NCI-H82 (cell line): ENCODE results near the gene MVD.
A peak's percentile ranks its signal among the peaks of the same experiment; 100 is the strongest.

ENCODE experiments used
- DNase-seq: peaks from one replicate; lab custom pipeline; 2025; lab: John Stamatoyannopoulos, UW

Gene MVD

DNA sequence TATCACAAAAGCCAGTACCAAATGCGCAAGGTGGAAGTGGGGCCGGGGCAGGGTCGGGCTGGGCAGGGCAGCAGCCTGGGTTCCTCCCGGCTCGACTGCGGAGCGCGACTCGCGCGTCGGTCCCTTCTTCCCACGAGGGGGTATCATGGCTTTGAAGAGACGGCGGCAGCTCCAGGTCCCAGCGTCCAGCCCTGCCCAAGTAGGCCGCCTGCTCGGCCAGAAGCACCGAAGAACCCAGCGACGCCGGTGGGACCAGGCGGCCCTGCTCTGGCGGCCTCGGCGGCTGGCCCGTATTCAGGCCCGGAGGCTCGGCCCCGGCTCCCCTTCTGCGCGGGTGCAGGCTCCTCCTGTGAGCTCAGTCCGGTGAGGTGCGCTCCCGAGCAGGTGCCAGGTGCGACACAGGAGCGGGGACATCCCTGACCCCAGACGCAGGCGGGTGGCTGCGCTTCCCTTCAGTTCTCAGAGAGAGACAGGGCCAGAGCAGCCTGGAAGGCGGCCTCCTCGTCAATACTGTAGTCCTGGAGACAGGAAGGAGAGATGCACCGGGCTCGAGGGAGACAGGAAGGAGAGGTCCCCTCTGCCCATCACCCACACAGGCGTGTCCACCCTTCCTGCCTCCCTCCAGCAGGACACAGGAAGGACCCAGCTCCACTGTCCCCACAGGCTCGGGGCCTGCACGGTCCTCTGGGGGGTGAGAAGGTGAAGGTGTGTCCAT, 34.4 kb upstream of the MVD start:
- DNase-seq: no peak

DNA sequence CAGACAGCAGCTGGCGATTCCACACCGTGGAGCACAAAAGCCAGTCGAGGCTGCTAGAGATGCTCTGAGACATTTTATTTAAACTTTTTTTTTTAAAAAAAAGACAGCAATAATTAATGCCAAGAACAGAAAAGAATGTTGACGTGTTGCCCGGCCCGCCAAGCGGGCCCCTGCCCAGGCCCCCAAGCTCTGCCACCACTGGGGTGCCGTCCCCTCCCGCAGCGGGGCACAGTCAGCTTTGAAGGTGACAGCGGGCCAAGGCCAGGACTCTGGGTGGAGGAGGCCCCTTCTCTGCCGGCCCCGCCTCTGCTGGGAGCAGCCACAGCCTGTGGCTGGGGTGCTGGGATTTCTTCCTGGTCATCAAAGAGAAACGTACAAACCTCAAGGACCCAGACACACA, 33.5 kb upstream of the MVD start:
- no peak for DNase-seq

DNA sequence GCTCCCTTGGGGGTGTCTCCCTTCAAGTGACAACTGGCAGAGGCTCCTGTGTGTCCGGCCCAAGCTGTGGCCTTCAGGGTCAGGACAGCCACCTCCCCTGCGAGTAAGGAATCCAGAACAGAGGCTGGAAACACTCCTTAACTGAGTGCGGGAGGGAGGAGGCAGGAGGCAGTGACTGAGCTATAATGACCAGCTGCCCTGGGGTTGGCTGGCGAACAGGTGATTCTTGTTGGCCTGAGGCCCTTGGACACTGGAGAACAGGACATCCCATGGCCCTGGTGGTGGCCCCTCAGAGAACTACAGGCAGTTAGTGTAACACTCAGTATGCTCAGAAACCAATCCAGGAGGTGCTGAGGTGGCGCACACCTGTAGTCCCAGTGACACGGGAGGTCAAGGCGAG, 32.9 kb upstream of the MVD start:
- DNase-seq: no peak

DNA sequence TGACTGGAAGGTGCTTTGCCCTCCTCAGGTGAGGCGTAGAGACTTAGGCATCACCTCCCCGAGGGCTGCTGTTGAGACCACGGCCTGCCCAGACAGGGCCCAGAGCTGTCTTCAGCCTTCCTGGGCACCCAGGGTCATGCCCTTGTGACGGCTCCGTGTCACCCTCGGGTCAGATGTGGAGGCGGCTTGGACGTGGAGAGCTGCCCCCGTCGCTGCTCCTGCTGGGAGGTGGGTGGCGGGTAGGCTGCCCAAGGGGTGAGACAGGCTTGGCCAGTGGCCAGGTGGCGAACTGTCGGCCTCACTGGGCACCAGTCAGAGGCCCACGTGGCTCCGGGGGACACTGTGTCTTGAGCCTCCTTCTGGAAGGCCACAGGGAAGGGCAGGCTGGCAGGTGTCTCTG, 32.3 kb upstream of the MVD start:
- DNase-seq: no peak

DNA sequence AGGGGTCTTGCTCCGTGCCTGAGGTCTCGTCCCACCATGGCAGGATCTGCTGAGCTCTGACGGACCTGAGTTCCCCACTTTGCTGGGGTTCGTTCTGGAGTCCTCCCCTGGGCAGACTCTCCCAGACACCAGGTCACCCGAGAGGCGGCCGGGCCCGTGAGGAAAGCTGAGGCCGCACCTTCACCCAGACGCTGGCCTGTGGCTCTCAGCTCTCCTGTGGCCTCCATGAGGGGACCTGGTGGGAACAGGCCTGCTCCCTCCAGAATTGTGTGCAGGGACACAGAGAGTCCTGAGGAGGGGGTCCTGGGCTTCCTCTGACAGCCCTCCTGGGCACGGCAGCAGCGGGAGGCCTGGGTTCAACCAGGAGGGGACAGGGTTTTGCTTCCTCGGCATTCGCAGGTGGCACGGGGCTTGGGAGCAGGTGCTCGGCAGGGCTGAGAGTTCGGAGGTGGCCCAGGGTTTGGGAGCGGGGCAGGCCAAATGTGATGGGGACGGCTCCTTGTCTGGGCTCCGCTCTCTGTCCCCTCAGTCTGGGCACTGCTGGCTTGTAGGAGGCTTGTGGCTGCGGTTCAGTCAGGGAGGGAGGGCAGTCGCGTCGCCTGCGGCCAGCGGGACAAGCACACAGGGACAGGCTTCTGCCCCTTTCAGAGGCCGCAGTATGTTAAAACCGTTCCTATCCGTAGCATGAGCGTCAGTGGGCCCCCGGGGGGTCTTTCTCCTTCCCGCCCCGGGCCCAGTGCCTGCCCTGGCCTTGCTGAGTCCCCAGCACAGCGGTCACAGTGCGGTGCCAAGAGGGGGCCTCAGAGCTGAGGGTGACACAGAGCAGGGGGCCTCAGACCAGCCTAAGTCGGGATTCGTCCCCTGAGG, 31.6 kb upstream of the MVD start:
- DNase-seq: no peak

DNA sequence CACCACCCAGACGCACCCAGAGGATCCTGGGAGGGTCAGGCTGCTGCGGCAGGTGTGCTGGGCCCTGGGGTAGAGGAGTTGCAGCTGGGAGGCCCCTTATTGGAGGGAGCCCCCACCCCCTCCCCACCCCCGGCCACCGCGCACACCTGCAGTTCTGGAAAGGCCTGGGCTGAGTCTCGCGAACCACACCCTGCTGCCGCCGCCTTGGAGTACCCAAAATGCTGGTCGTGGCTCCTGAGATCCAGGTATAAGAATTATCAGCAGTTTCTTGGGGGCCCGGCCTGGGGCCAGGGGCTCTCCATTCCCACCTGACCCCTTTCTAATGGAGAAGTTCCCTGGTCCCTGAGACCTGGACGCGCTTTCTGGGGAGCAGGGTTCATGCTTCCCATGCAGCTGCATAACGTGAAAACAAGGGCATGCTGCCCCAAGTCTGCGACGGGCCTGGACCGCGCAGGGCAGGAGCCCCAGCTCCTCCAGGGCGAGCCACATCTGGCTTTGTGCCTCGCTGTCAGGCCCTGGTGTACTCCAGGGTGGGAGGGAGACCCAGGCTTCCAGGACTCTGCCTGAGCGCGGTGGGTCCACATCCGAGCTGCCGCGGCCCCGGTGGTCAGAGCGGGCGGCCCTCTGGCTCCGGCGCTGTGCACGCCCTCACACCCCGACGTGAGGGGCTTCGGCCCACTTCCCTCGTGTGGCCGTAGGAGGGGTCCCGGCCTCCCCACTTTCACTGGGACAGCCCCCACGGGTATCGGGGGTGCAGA, 30.7 kb upstream of the MVD start:
- DNase-seq: no peak

DNA sequence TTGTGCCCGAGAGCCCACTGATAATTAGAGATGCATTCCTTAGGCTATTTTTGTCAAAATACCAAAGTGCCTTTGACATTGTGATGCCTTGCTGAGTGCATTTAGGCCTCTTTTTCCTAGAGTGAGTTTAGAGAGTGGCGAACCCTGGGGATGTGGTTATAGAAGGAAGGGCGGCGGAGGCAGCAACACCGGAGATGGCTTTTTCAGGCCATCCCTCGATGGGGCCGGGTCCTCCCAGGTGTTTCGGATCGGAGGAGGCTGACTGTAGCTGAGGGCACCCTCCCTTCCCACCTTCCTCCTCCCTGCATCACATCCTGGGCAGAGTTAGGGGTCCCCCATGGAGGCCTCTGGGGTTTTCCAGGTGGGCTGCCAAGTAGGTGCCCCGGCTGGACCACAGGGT, 30.0 kb upstream of the MVD start:
- no peak for DNase-seq

DNA sequence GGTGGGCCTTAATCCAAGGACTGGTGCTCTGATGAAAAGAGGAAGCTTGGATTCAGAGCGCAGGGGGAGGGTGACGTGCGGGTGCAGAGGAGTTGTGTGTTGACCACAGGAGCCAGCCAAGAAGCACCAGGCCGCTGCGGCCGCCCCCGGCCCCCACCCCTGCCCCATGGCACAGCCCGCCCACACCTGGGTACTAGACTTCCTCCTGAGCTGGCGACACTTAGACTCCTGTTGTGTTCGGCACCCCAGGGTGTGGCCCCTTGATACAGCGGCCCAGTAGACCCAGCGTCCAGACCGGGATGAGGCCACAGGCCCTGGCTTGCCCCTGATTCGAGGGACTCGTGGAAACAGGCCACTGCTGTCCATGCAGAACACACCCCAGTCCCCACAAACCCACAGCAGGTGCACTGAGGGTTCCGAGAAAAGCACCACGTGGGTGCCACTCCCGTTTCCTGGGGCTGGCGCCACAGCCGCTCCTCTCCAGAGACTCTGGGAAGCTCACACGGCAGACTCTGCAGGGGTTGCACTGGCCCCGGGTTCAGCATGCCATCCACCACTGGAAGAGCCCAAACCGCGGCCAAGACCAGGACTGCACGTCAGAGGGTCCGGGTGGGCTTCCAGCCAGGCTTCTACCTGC, 29.2 kb upstream of the MVD start:
- DNase-seq: no peak

DNA sequence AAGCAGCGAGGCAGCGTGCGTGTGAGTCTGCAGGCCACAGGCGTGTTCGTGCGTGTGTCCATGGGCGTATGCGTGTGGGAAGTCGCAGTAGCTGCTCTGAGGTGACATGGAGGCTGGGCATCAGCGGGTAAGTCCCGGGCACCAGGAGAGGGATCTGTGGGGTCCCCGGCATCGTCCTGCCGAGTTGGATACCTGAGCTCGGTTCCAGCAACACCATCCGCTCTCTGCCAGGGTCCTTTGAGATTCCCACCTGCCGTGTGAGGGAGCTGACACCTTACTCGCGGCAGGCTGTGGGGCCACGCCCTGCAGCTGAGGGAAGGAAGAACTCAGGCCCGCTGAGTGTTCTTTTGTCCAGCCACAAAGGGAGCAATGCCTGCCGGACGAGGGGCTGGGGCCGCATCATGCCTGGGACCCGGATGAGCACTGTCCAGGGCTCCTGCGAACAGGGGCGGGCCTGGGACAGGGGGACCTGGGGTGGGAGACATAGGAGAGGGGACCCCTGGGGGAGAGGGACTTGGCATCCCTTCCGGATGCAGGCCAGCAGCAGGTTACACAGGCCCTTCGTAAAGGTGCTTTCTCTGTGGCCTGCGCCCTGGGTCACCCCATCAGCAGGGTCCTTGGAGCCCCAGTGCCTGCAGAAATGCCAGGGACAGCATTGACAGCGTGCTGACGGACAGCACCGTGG, 28.4 kb upstream of the MVD start:
- no peak for DNase-seq

DNA sequence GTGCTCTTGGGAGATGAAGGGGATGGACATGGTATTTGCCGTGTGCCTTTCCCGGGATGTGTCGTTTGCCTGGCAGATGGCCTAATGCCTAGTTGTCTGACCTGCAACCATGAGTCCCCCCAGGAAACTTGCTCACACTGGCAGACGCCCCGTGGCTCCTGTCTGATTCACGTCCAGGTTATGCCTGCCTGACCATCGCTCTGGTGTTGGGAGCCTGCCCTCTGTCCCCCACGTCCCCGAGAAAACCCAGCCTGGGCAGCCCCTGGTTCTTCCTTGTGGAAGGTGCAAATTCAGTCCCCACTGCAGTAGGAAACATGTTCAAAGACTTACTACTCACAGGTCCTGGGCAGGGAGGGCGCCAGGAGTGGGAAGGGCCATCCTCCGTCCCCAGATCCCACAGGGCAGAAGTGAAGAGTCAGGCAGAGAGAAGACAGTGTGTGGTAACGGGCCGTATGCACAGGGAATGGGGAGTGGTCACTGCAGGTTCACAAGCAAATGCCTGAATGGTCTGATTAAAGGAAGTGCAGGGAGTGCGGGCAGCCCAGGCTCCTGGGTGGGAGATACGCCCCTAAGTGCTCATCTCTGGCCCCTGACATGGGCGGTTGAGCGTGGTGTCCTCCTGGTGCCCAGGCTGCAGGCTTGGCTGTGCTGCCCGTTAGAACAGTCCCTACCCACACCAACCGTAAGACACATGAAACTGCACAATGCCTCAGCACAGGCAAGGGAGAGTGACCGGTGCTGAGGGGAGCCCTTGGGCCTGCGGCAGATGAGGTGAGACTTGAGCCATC, 27.6 kb upstream of the MVD start:
- DNase-seq: no peak

DNA sequence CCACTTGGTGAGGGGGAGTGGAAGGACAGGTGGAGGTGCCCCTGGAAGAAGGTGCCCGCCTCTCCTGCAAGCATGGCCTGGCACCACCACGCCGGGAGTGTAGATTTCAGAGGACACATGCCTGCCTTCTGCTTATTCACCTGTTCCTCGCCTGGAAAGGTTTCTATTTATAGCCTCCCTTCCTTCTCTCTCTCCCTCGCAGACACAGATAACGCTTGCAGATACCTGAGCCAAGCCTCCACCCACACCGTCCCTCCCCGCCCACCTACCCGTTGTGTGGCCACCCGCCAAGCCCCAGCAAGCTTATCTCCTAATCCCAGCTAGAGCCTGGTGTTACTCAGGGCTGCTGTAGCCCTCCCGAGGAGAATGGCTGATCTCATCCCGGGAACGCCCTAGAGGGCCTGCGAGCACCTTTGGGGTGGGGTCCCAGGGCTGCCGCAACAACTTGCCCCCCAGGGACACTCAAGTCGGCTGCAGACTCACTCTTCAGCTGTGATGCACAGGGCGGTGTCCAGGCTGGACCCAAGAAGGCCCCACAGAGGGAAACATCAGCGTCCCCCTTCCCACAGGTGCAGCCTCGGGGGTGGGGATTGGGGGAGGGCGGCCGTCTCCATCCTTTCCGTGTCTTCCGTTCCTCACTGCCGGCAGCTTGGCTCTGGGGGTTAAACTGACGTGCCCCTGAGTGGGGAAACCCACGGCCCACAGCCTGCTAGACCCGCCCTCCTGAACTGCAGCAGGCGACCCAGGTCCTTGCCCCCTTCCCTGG, 25.3 kb upstream of the MVD start:
- DNase-seq: peak; percentile 84

DNA sequence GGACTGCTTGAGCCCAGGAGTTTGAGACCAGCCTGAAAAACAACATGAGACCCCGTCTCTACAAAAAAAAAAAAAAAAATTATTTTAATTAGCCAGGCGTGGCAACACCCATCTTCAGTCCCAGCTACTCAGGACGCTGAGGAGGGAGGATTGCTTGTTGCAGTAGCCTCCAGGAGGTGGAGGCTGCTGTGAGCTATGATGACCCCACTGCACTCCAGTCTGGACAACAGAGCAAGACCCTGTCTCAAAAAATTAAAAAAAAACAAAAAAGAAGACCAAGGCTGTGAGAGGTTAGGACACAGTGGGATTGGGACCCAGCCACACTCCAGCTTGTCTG, 24.8 kb upstream of the MVD start:
- DNase-seq: no peak

DNA sequence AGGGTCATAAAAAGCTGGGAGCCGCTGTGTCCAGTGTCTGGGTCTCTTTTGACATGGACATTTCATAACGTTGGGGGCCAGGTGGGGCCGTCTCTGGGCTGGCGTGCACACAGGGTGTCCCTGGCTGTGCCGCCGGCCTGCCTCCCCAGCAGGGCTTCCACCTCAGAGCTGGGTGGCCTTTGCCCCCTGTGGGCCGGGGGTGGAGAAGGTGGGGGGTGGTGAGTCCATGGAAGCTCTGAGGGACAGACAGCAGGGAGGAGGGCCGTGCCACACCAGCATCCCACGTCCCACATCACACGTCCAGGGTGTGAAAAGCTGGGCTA, 24.3 kb upstream of the MVD start:
- DNase-seq: no peak

DNA sequence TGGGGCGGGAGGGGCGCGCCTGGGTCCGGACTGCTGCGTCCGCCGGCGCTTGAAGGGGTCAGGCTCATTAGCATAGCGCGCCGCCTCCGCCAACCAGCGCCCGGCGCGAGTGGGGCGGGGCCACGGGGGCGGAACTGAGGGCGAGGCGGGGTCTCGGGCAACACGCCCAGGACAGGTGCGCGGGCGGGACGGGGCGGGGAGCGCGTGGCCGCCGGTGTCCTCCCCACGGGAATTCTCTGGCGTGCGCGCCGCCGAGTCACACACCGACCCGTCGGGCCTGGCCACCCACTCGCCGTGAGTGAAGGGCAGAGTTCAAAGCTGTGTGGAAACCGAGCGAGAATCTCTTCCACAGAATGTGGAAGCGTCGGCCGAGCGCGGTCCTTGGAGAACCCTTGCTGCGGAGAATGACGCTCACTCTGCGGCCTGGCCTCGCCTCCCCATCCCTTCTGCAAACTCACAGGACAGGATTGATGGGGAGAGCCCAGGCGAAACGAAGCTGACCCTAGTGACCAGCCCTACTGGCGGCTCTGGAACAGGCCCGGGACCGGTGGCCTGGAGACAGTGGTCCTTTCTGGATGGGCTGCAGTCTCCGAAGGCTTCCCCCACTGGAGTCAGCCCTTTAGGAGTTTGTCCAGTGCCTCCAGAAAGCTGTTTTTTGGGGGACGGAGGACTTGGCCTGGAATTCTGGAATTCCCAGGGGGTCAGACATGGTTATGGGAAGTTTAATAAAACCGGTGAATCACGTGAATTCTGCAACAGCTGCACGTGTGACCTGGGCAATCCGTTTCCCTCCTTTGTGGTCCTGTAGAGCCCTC, 23.8 kb upstream of the MVD start, which contains the start of gene SNAI3:
Gene SNAI3 (minus strand): TSS at position 69 of the 815 bp plus-strand sequence. CDS start 101 bp downstream, outside the sequence.
- peak; percentile 82 for DNase-seq

DNA sequence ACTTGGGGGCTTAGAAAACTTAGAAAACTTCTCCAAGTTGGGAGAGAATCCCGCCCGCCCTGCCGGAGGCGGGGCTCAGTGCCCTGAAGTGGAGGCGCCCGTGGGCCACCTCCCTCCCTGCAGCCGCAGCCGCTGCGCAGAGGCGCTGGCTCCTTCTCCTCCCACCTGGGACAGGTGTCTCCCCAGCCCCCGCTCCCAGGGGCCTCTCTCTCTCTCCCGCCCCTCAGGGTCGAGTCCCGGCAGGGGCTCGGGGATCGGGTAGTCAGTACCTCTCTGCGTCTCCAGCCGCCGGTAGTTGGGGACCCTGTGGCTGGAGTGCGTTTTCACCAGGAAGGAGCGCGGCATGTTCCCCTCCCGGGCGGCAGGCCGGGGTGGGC, 23.2 kb upstream of the MVD start:
- DNase-seq: no peak

DNA sequence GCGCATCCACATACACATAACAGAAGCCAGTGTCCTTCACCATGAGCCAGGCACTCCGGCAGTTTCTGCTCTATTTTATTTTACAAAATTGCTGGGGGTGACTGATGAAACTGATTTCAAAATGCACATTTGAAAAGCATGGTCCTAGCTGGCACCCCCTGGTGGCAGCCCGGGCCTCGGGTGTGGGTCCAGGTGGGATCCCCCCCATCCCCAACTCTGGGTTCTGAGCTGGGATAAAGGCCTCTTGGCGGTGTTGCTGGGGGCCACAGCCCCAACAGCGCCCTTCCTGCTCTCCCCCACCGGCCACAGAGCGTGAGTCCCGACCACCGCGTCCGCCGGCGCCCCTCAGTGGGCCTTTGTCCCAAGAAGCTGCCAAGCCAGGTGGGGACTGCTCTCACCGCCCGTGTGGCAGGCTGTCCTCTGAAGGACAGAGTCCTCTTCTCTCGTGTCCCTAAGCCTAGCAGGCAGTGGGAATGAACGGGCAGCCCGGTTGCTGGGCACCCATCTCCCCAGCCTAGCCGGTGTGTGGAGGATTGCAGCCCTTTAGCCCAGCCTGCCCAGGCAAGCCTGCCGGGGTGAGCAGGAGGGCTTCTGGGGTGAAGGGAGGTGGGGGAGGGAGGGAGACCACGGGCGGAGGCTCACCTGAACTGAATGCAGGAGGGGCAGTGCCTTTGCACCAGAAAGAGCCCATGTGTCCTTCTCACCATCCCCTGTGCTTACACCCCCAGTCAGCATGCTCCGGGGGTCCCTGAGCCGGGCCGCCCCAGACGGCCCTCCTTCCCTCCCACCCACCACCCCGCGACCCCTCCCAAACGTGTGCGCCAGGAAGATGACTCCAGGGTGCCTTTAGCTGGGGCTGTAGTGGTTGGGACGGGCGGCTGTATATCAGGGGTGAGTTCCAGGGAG, 22.5 kb upstream of the MVD start:
- DNase-seq: peak; percentile 17

DNA sequence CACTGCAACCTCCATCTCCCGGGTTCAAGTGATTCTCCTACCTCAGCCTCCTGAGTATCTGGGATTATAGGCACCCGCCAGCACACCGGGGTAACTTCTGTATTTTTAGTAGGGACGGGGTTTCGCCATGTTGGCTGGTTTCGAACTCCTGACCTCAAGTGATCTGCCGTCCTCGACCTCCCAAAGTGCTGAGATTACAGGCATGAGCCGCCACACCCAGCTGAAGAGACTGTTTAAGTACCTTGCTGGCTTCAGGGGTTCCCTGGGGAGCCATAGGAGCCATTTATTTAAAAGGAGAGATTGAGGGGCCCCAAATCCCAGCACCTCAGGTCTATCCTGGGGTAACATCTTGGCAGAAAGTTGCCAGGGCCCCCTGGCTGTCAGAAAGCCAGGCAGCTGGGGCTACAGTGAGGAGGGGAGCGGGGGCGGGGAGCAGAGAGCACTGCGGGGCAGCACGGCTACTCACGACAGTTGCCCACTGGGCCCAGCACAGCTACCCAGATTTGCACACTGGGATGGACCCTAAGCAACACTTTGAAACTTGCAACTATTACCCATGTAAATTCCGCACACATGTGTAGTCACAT, 21.8 kb upstream of the MVD start:
- DNase-seq: no peak
